ENCODE data around the gene LOC128125822.
A peak's percentile ranks its signal among the peaks of the same experiment; 100 is the strongest.

LOC128125822 gene

DNA sequence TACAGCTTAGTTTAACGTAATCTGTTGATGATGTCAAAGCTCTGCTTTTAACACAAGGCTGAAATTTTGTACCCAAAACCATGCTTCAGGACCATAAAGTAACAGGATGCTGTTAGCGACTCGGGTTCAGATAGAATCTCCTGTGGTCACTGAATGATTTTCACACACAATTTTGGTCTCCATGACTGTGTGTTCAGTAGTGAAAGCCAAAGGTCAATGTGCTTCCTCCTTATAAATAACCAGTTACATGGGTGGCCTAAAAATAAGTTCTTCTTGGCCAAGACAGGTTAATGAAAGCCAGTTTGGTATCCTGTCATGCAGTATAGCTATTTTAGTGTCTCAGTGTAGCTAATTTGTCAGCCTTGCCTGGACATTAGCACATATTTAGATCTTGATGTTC, 19.1 kb upstream of the LOC128125822 start:
- peak; percentile 46 for DNase-seq (ENCODE audit: extremely low spot score)
- ChIA-PET POLR2A (no interaction called here), CTCF (interaction anchor here (1.0 to 1.7 kb wide), 5 partner anchors 13 to 201 kb away, joined by 3 to 5 read pairs (median 3); no protein-coding TSS in a partner anchor)

DNA sequence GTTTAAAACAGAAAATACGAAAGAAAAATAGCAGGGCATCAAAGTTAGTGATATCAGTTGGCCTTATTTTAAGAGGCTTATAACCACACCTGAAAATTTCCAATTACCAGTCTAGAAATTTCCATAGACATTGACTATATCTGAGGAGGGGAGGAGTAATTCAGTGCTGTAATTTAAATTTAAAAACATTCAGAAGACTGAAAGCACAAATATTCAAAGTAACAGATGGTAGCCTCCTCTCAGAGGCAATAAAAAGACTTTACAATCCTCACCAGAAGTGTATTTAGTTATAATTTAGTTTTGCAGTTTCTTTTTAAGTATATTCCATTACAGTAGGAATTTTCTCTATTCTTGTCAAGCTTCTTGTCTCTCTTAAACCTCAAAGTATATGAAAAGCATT, 18.4 kb upstream of the LOC128125822 start:
- TF ChIP-seq, protein P1, sequence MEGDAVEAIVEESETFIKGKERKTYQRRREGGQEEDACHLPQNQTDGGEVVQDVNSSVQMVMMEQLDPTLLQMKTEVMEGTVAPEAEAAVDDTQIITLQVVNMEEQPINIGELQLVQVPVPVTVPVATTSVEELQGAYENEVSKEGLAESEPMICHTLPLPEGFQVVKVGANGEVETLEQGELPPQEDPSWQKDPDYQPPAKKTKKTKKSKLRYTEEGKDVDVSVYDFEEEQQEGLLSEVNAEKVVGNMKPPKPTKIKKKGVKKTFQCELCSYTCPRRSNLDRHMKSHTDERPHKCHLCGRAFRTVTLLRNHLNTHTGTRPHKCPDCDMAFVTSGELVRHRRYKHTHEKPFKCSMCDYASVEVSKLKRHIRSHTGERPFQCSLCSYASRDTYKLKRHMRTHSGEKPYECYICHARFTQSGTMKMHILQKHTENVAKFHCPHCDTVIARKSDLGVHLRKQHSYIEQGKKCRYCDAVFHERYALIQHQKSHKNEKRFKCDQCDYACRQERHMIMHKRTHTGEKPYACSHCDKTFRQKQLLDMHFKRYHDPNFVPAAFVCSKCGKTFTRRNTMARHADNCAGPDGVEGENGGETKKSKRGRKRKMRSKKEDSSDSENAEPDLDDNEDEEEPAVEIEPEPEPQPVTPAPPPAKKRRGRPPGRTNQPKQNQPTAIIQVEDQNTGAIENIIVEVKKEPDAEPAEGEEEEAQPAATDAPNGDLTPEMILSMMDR (IDR thresholded peaks at IDR 0.05; ENCODE audit: control extremely low read depth, extremely low read depth, low read depth, missing control alignments): no peak
- CTCF ChIA-PET: interaction anchor here (1.3 to 1.7 kb wide), 3 partner anchors 14 to 201 kb away, joined by 3 to 5 read pairs (median 3); no protein-coding TSS in a partner anchor
- POLR2A ChIA-PET: no interaction called here
- DNase-seq (ENCODE audit: extremely low spot score): no peak

More for the DNA sequence above, 19.1 kb upstream of the LOC128125822 start:
- TF ChIP-seq, protein P1 (IDR thresholded peaks at IDR 0.05; ENCODE audit: control extremely low read depth, extremely low read depth, low read depth, missing control alignments): no peak

DNA sequence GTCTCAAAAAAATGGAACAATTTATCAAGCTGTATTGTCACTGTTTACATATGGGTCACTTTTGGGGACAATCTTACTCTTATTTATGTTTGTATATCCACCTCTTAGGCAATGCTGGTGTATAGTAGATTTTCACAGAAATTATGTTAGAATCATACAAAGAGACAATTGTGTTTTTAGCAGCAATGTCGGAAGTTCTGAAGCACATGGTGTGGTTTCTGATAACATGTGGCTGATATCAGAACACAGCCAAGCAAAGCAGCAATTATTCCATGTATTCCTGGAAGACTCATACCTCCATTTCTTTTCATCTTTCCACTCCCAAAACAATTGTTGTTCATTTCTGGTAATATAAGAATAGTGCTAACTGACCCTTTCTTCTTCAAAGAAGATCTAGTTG, 17.5 kb upstream of the LOC128125822 start:
- TF ChIP-seq, protein P1 (IDR thresholded peaks at IDR 0.05; ENCODE audit: control extremely low read depth, extremely low read depth, low read depth, missing control alignments): no peak
- POLR2A ChIA-PET: no interaction called here
- CTCF ChIA-PET: interaction anchor here (1.4 kb wide), 1 partner anchor 39 kb away, joined by 3 read pairs; no protein-coding TSS in a partner anchor
- DNase-seq (ENCODE audit: extremely low spot score): no peak

DNA sequence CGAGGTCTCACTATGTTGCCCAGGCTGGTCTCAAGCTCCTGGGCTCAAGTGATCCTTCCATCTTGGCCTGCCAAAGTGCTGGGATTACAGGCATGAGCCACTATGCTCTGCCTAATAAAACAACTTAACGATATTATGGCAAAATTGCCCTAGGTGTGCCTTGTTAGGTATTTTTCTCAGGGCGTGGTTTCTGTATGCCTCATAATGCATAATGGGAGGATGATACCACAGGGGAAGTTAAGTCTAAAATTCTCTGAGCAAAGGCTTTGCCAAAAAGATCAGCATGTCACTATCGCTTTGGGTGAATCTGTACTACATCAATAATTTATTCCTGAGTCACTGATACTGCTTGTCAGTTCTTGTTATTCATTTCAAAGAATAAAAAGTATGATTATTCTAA, 15.9 kb upstream of the LOC128125822 start:
- CTCF ChIA-PET: interaction anchor here (1.4 kb wide), 1 partner anchor 40 kb away, joined by 3 read pairs; no protein-coding TSS in a partner anchor
- POLR2A ChIA-PET: no interaction called here
- DNase-seq (ENCODE audit: extremely low spot score): no peak
- TF ChIP-seq, protein P1 (IDR thresholded peaks at IDR 0.05; ENCODE audit: control extremely low read depth, extremely low read depth, low read depth, missing control alignments): no peak

DNA sequence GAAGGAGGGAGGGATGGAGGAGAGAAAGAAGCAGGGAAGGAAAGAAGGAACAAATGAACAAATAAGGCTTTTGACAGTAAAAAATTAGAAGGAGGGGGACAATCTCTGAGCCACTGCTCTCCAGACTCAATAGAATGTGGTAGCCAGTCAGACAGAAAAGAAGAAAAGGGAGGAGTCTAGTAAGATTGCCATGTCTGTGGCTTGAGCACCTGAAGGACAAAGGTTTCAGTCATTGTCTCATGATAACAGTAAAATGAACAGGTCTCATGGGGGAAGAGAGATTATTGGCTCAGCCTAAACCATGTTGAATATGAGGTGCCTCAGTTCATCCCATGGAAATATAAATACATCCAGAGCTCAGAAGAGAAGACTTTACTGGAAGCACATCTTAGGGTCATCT, 14.0 kb upstream of the LOC128125822 start:
- no peak for DNase-seq (ENCODE audit: extremely low spot score)
- TF ChIP-seq, protein P1 (IDR thresholded peaks at IDR 0.05; ENCODE audit: control extremely low read depth, extremely low read depth, low read depth, missing control alignments): no peak
- ChIA-PET POLR2A (no interaction called here), CTCF (interaction anchor here (1.3 to 1.5 kb wide), 2 partner anchors 9 kb away, joined by 3 to 4 read pairs; no protein-coding TSS in a partner anchor)

DNA sequence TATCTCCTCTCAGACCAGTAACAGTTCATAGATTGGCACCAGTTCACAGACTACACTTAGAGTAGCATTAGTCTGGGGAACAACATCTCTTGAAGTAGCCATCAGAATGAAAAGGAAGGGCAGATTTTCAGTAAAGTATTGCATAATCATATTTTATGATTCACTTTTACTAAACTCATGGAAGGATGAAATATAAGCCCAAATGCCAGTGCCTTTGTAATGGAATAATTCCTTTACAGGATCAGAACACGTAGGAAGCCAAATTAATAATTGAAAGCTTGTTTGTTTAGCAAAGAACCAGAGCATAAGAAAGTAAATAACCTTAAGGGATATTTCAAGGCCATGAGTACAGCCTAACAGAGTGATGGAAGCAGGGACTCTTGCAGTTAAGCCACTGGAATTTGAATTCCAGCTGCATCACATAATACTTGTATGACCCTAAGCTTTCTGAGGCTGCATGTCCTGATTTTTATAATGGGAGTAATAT, 11.4 kb upstream of the LOC128125822 start:
- ChIA-PET POLR2A (no interaction called here), CTCF (interaction anchor here (1.4 kb wide), 1 partner anchor 14 kb away, joined by 3 read pairs; no protein-coding TSS in a partner anchor)
- no peak for DNase-seq (ENCODE audit: extremely low spot score)
- TF ChIP-seq, protein P1 (IDR thresholded peaks at IDR 0.05; ENCODE audit: control extremely low read depth, extremely low read depth, low read depth, missing control alignments): no peak

Data from GM10248 (cell line).